ENCODE data around the gene KCTD17.

DNA sequence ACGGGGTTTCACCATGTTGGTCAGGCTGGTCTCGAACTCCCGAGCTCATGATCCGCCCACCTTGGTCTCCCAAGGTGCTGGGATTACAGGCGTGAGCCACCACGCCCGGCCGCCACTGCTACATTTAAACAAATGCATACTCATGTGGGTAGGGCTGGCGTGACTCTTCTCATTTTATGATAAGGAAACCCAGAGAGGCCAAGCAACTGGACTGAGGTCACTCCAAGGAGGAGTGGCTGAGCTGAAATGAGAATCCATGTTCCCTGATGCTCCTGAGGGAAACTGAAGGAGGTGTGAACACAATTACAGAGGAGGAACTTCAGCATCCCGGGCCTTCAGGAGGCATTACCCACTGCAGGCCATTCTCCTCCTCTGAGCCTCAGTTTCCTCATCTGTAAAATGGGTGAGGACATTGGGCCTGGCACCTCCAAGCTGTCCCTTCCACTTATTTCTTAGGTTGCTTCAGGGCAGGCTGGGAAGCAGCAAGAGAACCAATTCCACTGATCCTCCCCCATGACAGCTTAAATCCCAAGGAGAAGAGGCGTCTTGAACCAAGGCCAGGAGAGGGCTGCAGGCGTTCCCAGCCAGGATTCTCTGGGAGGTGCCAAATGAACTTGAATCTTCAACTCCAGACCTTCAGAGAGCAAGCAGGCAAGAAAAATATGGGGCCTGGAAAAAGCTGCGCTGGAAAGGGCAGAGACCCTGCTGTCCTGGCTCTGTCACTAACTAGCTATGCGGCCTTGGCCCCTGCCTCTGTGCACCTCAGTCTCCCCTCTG is 35.2 kb upstream of the KCTD17 start:
- TF ChIP-seq POLR2A (IDR thresholded peaks at IDR 0.05), result no peak
- TF ChIP-seq, protein P1, sequence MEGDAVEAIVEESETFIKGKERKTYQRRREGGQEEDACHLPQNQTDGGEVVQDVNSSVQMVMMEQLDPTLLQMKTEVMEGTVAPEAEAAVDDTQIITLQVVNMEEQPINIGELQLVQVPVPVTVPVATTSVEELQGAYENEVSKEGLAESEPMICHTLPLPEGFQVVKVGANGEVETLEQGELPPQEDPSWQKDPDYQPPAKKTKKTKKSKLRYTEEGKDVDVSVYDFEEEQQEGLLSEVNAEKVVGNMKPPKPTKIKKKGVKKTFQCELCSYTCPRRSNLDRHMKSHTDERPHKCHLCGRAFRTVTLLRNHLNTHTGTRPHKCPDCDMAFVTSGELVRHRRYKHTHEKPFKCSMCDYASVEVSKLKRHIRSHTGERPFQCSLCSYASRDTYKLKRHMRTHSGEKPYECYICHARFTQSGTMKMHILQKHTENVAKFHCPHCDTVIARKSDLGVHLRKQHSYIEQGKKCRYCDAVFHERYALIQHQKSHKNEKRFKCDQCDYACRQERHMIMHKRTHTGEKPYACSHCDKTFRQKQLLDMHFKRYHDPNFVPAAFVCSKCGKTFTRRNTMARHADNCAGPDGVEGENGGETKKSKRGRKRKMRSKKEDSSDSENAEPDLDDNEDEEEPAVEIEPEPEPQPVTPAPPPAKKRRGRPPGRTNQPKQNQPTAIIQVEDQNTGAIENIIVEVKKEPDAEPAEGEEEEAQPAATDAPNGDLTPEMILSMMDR (IDR thresholded peaks at IDR 0.05), result no peak
